SK-N-SH treated with all-trans-retinoic acid at 6 μM for 48 hours (cell line): ENCODE measurements around the gene PARVG.

Experiments
- CSDC2 ChIP-seq: fragments of 250-450 bp; sonication (Bioruptor Pico); IDR thresholded peaks from 2 replicates; pipeline ENCODE4 v1.5.0; 2020; ENCODE audit warnings: mild to moderate bottlenecking, moderate library complexity
- ESRRG ChIP-seq: fragments of 250-450 bp; sonication (Bioruptor Pico); IDR thresholded peaks from 2 replicates; pipeline ENCODE4 v1.6.1; 2021; ENCODE audit warnings: mild to moderate bottlenecking
- ISL1 ChIP-seq: fragments of 250-450 bp; sonication (Bioruptor Pico); IDR thresholded peaks from 2 replicates; pipeline ENCODE4 v2.1.2; 2022; ENCODE audit warnings: mild to moderate bottlenecking, moderate library complexity
- PATZ1 ChIP-seq: fragments of 250-450 bp; sonication (Bioruptor Pico); IDR thresholded peaks from 2 replicates; pipeline ENCODE4 v1.8.0; 2020; ENCODE audit warnings: mild to moderate bottlenecking, moderate library complexity, borderline replicate concordance
- RARB ChIP-seq: fragments of 250-450 bp; sonication (Bioruptor Pico); IDR thresholded peaks from 2 replicates; pipeline ENCODE4 v1.8.0; 2021; ENCODE audit warnings: mild to moderate bottlenecking, moderate library complexity
- SNAI2 ChIP-seq: fragments of 250-450 bp; sonication (Bioruptor Pico); IDR thresholded peaks from 2 replicates; pipeline ENCODE4 v1.5.0; 2020; ENCODE audit warnings: mild to moderate bottlenecking, moderate library complexity
- TCF4 ChIP-seq: fragments of 250-450 bp; sonication (Bioruptor Pico); IDR thresholded peaks from 2 replicates; pipeline ENCODE4 v1.8.0; 2021; ENCODE audit warnings: mild to moderate bottlenecking, moderate library complexity, borderline replicate concordance
- TSHZ2 ChIP-seq: fragments of 250-450 bp; sonication (Bioruptor Pico); IDR thresholded peaks from 2 replicates; pipeline ENCODE4 v1.5.0; 2020; ENCODE audit warnings: mild to moderate bottlenecking, moderate library complexity
- ZC3H10 ChIP-seq: fragments of 250-450 bp; sonication (Bioruptor Pico); IDR thresholded peaks from 2 replicates; pipeline ENCODE4 v1.5.1; 2021; ENCODE audit warnings: mild to moderate bottlenecking, moderate library complexity
- ZNF70 ChIP-seq: fragments of 450-650 bp; formaldehyde crosslinking; IDR thresholded peaks from 2 replicates; pipeline ENCODE4 v1.5.0; 2020; ENCODE audit warnings: mild to moderate bottlenecking, moderate library complexity
- ZNF8 ChIP-seq: fragments of 450-650 bp; formaldehyde crosslinking; IDR thresholded peaks from 2 replicates; pipeline ENCODE4 v1.5.0; 2020; ENCODE audit warnings: mild to moderate bottlenecking, moderate library complexity

GRCh38 chr22:44163536-44163935 lies 17.2 kb upstream of the PARVG start:
- no peak for TF ChIP-seq ZNF70
- TF ChIP-seq TSHZ2 (CRISPR knock-in tag), result no peak
- no peak for TF ChIP-seq CSDC2 (CRISPR knock-in tag)
- TF ChIP-seq PATZ1 (CRISPR knock-in tag), result no peak
- no peak for TF ChIP-seq TCF4 (CRISPR knock-in tag)
- no peak for TF ChIP-seq ZNF8 (CRISPR knock-in tag)
- TF ChIP-seq ISL1, result no peak
- no peak for TF ChIP-seq RARB (CRISPR knock-in tag)
- TF ChIP-seq SNAI2 (CRISPR knock-in tag), result no peak
- TF ChIP-seq ZC3H10 (CRISPR knock-in tag), result no peak
- no peak for TF ChIP-seq ESRRG (CRISPR knock-in tag)
